GM12873 (cell line): ENCODE measurements around the gene L1TD1.
A peak's percentile ranks its signal among the peaks of the same experiment; 100 is the strongest.

Experiments used
- CTCF ChIP-seq: IDR thresholded peaks from 2 replicates; pipeline ENCODE4 v1.5.1; 2012; ENCODE audit warnings: low read depth, mild to moderate bottlenecking, moderate library complexity, low read length, control low read depth; ENCODE audit not compliant: insufficient read depth; ENCODE audit errors: missing control alignments

The L1TD1 gene

GRCh38 chr1:62194651-62195544 is at the start of gene L1TD1:
TSS of gene L1TD1 (plus strand) at chr1:62194849. CDS start at chr1:62206629, 11,780 bp downstream.
- TF ChIP-seq CTCF = no peak

DNA sequence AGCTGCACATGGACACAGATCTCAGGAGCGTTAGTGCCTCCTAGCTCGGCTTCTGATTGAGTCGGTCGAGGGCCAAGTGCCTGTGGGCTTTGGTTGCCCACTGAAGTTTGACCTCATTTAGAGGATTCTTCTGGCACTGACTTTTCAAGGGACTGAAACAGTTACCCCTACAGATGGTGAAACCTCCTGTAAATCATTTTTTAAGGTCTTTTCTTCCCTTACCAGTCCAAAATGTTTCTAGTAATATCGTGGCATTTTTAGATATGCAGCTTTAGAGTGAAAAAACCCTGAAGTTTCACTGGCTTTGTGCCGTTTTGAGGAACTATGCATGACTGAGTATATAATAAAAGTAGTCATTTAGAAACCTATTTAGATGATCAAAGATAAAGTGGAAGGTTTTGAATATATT is 34.7 kb upstream of the L1TD1 start:
- TF ChIP-seq CTCF = no peak

- TF ChIP-seq CTCF = no peak
Observed at GRCh38 chr1:62161711-62162110, 32.9 kb upstream of the L1TD1 start.

DNA sequence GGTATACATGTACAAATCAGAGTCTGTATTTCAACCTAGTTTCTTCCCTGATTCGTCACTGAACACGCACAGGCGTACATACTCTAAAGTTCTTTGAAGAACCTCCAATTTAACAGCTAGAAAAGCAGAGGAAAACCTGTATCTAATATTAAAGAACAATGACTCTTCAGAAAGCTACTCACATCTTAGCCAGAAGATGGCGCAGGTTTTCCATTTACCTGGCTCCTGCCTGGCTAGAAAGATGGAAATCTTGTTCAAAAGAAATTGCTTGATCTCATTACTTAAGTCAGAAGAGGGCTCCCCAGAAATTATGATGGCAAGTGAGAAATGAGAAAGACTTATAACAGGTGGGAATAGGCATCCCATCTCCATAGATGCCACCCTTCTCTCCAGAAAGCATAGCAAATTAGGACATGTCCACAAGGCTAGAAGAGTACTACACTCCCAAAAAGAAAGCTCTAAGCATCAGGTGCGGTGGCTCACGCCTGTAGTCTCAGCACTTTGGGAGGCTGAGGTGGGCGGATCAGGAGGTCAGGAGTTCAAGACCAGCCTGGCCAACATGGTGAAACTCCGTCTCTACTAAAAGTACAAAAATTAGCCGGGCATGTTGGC is 19.0 kb upstream of the L1TD1 start:
- peak; percentile 75 for TF ChIP-seq CTCF

GRCh38 chr1:62176597-62177312 is 17.9 kb upstream of the L1TD1 start:
- no peak for TF ChIP-seq CTCF

GRCh38 chr1:62177621-62178020 is 17.0 kb upstream of the L1TD1 start:
- TF ChIP-seq CTCF = no peak

GRCh38 chr1:62178372-62178771 is 16.3 kb upstream of the L1TD1 start:
- no peak for TF ChIP-seq CTCF
